GM12878 (cell line): ENCODE measurements around the gene FOXB1. TPM values are rescaled to one million over a fixed set of nuclear protein-coding genes. Genes with fewer than 3 reads are reported as not detected.

Experiments used
- ATAC-seq: fragments of 200-7000 bp; cut with Tn5 transposase; 3 replicates; pipeline ENCODE4 v1.9.1; 2020; ENCODE audit warnings: mild to moderate bottlenecking, moderate library complexity
- BruUV-seq: library from RNA; stranded (reverse); fragments of 400-500 nt; replicated peaks from 2 replicates; lab custom pipeline; 2021; lab: Mats Ljungman, UMichigan
- CTCF ChIA-PET: fragments of 300-600 bp; sonication (Branson Sonifier 250); formaldehyde crosslinking; extraction: SDS; loops from one replicate; lab custom pipeline; 2021; ENCODE audit warnings: inconsistent platforms; lab: Yijun Ruan, JAX
- POLR2A ChIA-PET: fragments of 350-600 bp; formaldehyde crosslinking; extraction: SDS; loops from one replicate; lab custom pipeline; 2021; ENCODE audit warnings: inconsistent platforms; lab: Charles Lee
- RAD21 ChIA-PET: fragments of 300-600 bp; sonication (Branson Sonifier 250); formaldehyde crosslinking; loops from one replicate; lab custom pipeline; 2023; ENCODE audit warnings: antibody characterized with exemption; ENCODE audit not compliant: unreplicated experiment; lab: Charles Lee
- SMC1A ChIA-PET: fragments of 300-600 bp; sonication (Branson Sonifier 250); formaldehyde crosslinking; loops from one replicate; lab custom pipeline; 2023; ENCODE audit not compliant: unreplicated experiment, uncharacterized antibody; lab: Charles Lee
- DNase-seq: peaks from one replicate; pipeline ENCODE4 v3.0.0-alpha.2; 2011; ENCODE audit warnings: low read depth, low spot score
- FAIRE-seq: peaks from 3 replicates; lab custom pipeline; 2011; peaks lifted over from hg19 to GRCh38; lab: Jason Lieb, UNC
- H2AFZ ChIP-seq: 2 replicates; pipeline ENCODE4 v1.6.0; 2011; ENCODE audit warnings: low read depth, low read length, control low read depth; ENCODE audit not compliant: control insufficient read depth
- H3K27ac ChIP-seq: 2 replicates; pipeline ENCODE4 v1.5.1; 2011; ENCODE audit warnings: control low read depth; ENCODE audit not compliant: control insufficient read depth, insufficient read depth
- H3K27me3 ChIP-seq, 2 experiments: replicated peaks in 1 of 2; 2 replicates each; pipeline versions ENCODE4 v1.6.0 to v1.6.1; 2011; ENCODE audit warnings: low read length in 1 of 2; ENCODE audit not compliant: control insufficient read depth in 2 of 2, insufficient read depth in 2 of 2
- H3K36me3 ChIP-seq, 2 experiments: 2 replicates each; pipeline ENCODE4 v1.5.1; 2011; ENCODE audit warnings: low read length in 1 of 2; ENCODE audit not compliant: control insufficient read depth in 2 of 2, insufficient read depth in 2 of 2
- H3K4me1 ChIP-seq: 2 replicates; pipeline ENCODE4 v1.6.1; 2011; ENCODE audit warnings: mild to moderate bottlenecking, low read length, moderate library complexity, mixed read lengths; ENCODE audit not compliant: control insufficient read depth, insufficient read depth
- H3K4me2 ChIP-seq: 2 replicates; pipeline ENCODE4 v1.6.0; 2011; ENCODE audit warnings: control low read depth; ENCODE audit not compliant: control insufficient read depth, insufficient read depth
- H3K4me3 ChIP-seq: fragments of 200-600 bp; sonication (generic); 2 replicates; pipeline ENCODE4 v1.5.1; 2016
- H3K79me2 ChIP-seq: 2 replicates; pipeline ENCODE4 v1.6.0; 2011; ENCODE audit warnings: low read length; ENCODE audit not compliant: control insufficient read depth, insufficient read depth
- H3K9ac ChIP-seq: 2 replicates; pipeline ENCODE4 v1.8.0; 2011; ENCODE audit warnings: low read length, control low read depth, mixed read lengths; ENCODE audit not compliant: control insufficient read depth, insufficient read depth
- H3K9me3 ChIP-seq: replicated peaks from 3 replicates; pipeline ENCODE4 v1.5.1; 2011; ENCODE audit warnings: mild to moderate bottlenecking, low read length; ENCODE audit not compliant: control insufficient read depth, insufficient read depth
- H4K20me1 ChIP-seq: 2 replicates; pipeline ENCODE4 v1.6.0; 2011; ENCODE audit not compliant: control insufficient read depth, insufficient read depth
- ETV6 ChIP-seq, 2 experiments: fragments of 450-650 bp in 1 of 2; IDR thresholded peaks in 1 of 2; conservative IDR thresholded peaks in 1 of 2; 2 replicates each; pipeline ENCODE4 v1.6.1; 2014; ENCODE audit warnings: antibody characterized with exemption in 1 of 2, borderline replicate concordance in 1 of 2, low read depth in 1 of 2, mild to moderate bottlenecking in 1 of 2, moderate library complexity in 1 of 2
- KAT2A ChIP-seq: conservative IDR thresholded peaks from 2 replicates; pipeline ENCODE4 v1.6.1; 2011; ENCODE audit warnings: low read depth, low read length; ENCODE audit not compliant: control insufficient read depth
- REST ChIP-seq: IDR thresholded peaks from 2 replicates; pipeline ENCODE4 v1.6.1; 2012; ENCODE audit warnings: mild to moderate bottlenecking, low read depth, low read length
- SUZ12 ChIP-seq: fragments of 200-600 bp; sonication (generic); IDR thresholded peaks from one replicate; pipeline ENCODE4 v1.6.1; 2018; ENCODE audit warnings: antibody characterized with exemption, mild to moderate bottlenecking; ENCODE audit not compliant: unreplicated experiment
- WGBS: methylation state at CpG from one replicate; pipeline ENCODE4 v1.1.6; 2016; ENCODE audit warnings: low lambda C conversion rate; ENCODE audit not compliant: insufficient replicate concordance, insufficient coverage; ENCODE audit errors: missing lambda C conversion rate; 5-methylcytosine and 5-hydroxymethylcytosine counted together
- in situ Hi-C: fragments of 300-500 bp; cut with MboI; formaldehyde crosslinking; loops from 9 replicates; pipeline ENCODE4 v1.14.3; 2018; ENCODE audit warnings: mixed read lengths
- intact Hi-C: fragments of 100-400 bp; cut with micrococcal nuclease; formaldehyde crosslinking; loops from one replicate; pipeline ENCODE4 v1.14.2; 2022; ENCODE audit not compliant: unreplicated experiment
- polyA plus RNA-seq, 11 experiments: library from polyadenylated mRNA; depleted of rRNA in 4 of 11; unstranded in 6 of 11; stranded (reverse) in 5 of 11; fragments of >200 nt; fragmentation: Nextera tagmentation in 4 of 11; fragmentation: Illumina TruSeq in 1 of 11; extraction: Ambion mirVana in 4 of 11; extraction: Trizol in 1 of 11; gene quantifications; 1 replicate in 1 of 11; 2 replicates in 10 of 11; pipeline versions ENCODE4 v1.2.1 to v1.2.3, GENCODE V29; 2011 to 2016; ENCODE audit warnings: inconsistent platforms in 2 of 11, missing spikeins in 2 of 11, low read depth in 1 of 11
- total RNA-seq, 4 experiments: library from RNA; depleted of rRNA in 3 of 4; stranded (reverse); fragments of >200 nt in 3 of 4; fragmentation: Illumina TruSeq in 1 of 4; extraction: Trizol in 1 of 4; gene quantifications; 2 replicates each; pipeline versions ENCODE4 v1.2.1 to v1.2.3, GENCODE V29; 2013 to 2021

FOXB1 gene
- total and polyA plus RNA-seq, 10 of the 15 experiments (the other 5 are each of a cell fraction or from before 2014, with no cell fraction given), result not detected

GRCh38 chr15:60054472-60054871 lies 50.4 kb downstream of the FOXB1 start:
- no peak overlapping the region for H3K9ac ChIP-seq
- TF ChIP-seq REST, result no peak
- TF ChIP-seq KAT2A, result no peak
- no peak for TF ChIP-seq ETV6 (conservative IDR thresholded peaks at IDR 0.05 in 1 of 2, IDR thresholded peaks at IDR 0.05 in 1 of 2; ENCODE audit: borderline replicate concordance in 1 of 2, low read depth in 1 of 2)
- TF ChIP-seq SUZ12, result no peak
- TF ChIP-seq, all 136 proteins: peak for 0
- no peak overlapping the region for H3K4me3 ChIP-seq
- H3K27me3 ChIP-seq, result no peaks in the 10 kb centered on the region
- H3K27ac ChIP-seq, result no peak overlapping the region
- SMC1A ChIA-PET, result no interaction called here
- intact Hi-C loops, result no loop called here
- CTCF ChIA-PET, result no interaction called here
- H4K20me1 ChIP-seq, result no peaks in the 10 kb centered on the region
- H3K9me3 ChIP-seq, result no peaks in the 10 kb centered on the region
- DNase-seq (no peak), FAIRE-seq (no peak), ATAC-seq (no peak)
- H3K79me2 ChIP-seq, result no peaks in the 10 kb centered on the region
- WGBS, result 50% methylated on average over 2 of the region's 2 CpGs
- no peak overlapping the region for H2AFZ ChIP-seq
- H3K4me1 ChIP-seq, result no peaks in the 10 kb centered on the region
- no TSS peak for BruUV-seq
- no peak overlapping the region for H3K4me2 ChIP-seq
- in situ Hi-C loops, result no loop called here
- RAD21 ChIA-PET, result no interaction called here
- no peaks in the 10 kb centered on the region for H3K36me3 ChIP-seq
- POLR2A ChIA-PET, result no interaction called here
